GF-D8 (cell line): Measurements from ENCODE around the gene OVOL1.

ENCODE experiments used
- DNase-seq: peaks from one replicate; lab custom pipeline; 2025; lab: John Stamatoyannopoulos, UW

Gene OVOL1

GRCh38 chr11:65791719-65792213 lies 4.9 kb downstream of the OVOL1 start:
- DNase-seq = peak; percentile 7

- no peak for DNase-seq
Observed at GRCh38 chr11:65792456-65792855, 5.6 kb downstream of the OVOL1 start.

- DNase-seq = no peak
Observed at GRCh38 chr11:65793144-65793581, 6.3 kb downstream of the OVOL1 start.

GRCh38 chr11:65793625-65794400 lies 7.0 kb downstream of the OVOL1 start:
- DNase-seq = no peak

- no peak for DNase-seq
Observed at GRCh38 chr11:65794570-65795510, 8.0 kb downstream of the OVOL1 start.

GRCh38 chr11:65796726-65797601 lies 10.1 kb downstream of the OVOL1 start:
- DNase-seq = no peak

GRCh38 chr11:65797711-65798110 lies 10.8 kb downstream of the OVOL1 start:
- no peak for DNase-seq

GRCh38 chr11:65798882-65799281 lies 12.0 kb downstream of the OVOL1 start:
- DNase-seq = no peak

- no peak for DNase-seq
Observed at GRCh38 chr11:65801153-65801987, 14.5 kb downstream of the OVOL1 start.

GRCh38 chr11:65802841-65803240 lies 16.0 kb downstream of the OVOL1 start:
- DNase-seq = no peak

GRCh38 chr11:65803797-65804492 lies 17.1 kb downstream of the OVOL1 start:
- no peak for DNase-seq

GRCh38 chr11:65806979-65807378 lies 20.1 kb downstream of the OVOL1 start:
- no peak for DNase-seq

GRCh38 chr11:65808744-65809341 lies 22.0 kb downstream of the OVOL1 start:
- DNase-seq = no peak

- no peak for DNase-seq
Observed at GRCh38 chr11:65809496-65809895, 22.6 kb downstream of the OVOL1 start.

- DNase-seq = no peak
Observed at GRCh38 chr11:65810046-65810868, 23.4 kb downstream of the OVOL1 start.

- DNase-seq = no peak
Observed at GRCh38 chr11:65811764-65812475, 25.1 kb downstream of the OVOL1 start.

- DNase-seq = no peak
Observed at GRCh38 chr11:65814131-65814985, 27.5 kb downstream of the OVOL1 start.
